GM19455 (cell line): ENCODE results near the gene CCM2.
"Not testable (repeated sequence)": the region's sequence is repeated elsewhere in the genome, so short reads cannot be mapped to it uniquely, and the experiment has no call there.

ENCODE experiments used
- ATAC-seq: cut with Tn5 transposase; IDR thresholded peaks from one replicate; pipeline ENCODE4 v1.9.1; 2021; ENCODE audit not compliant: unreplicated experiment

The CCM2 gene

DNA sequence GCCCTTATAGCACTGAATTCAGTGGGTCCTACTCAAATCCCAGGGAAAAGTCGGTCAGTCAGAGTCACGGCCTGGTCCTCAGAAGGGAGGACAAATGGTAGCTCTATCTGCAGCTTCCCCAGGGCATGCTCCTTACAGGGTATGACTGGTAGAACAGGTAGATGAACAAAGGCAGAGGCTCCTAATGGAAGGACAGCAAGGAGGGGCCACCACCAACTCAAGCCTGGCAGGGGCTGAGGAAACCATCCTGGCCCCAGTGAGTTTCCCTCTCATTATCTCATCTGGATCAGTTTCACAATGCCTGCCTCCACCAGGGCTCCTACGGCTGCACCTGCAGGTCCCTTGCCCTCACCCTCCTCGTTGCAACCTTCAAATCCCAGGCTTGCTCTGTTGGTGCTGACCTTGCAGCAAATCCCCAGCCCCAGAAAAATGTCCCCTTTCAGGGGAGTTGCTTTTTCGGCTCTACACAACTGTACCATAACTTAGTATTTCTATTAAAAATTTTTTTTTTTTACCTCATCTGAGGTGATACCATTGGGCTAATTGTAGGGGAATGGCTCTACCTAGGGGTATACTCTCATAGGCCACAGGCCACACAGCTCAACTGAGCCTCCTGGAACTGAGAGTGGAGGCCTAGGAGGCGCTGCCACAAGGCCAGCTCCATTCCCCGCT lies 18.8 kb upstream of the CCM2 start:
- peak; percentile 9 for ATAC-seq

- no peak for ATAC-seq
These were observed 17.5 kb upstream of the CCM2 start for GRCh38 chr7:44982535-44982923.

GRCh38 chr7:44982970-44983369 lies 17.0 kb upstream of the CCM2 start:
- no peak for ATAC-seq

DNA sequence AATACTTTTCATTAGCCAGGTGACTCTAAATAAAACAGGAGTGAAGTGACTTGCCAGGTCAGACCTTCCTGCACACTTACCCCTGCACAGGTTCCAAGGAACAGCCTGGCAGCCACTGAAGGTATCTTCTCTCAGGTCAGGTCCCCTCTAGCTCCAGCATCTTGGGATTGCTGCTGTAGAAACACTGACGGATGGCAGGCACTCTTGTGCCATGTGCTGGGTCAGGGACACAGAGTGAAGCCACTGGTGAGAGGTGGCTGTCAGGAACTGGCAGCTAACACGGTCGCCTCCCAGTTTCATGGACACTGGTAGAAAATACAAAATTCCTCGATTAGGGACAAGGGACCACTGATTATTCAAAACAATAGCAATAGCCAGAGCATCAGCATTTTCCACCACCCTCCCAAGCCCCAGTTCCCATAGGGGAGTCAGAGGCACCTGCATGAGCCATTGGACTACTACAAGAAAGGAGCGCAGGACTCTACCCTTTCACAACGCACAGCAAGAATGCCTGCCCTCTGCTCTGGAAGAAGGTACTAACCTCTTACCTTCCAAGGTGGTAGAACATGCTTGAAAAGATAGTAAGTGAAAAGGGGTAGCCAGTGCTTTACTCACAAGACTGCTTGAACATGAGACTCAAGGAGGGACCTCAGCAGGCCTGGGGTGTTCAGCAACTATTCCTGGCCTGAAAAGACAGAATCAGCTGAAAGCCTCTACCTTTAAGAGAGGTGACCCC lies 16.1 kb upstream of the CCM2 start:
- ATAC-seq, result no peak

DNA sequence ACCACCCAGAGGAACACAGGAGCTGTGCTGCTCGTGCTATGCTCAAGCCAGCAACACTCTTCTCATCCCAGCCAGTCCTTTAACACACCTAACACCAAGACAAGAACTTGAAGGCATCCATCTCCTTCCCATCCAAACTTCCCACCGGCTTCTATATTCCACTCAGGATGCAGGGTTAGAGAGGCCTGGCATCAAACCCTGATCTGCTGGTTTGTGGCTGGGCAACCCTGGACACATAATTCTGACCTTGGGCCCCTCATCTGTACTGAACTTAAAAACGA lies 15.6 kb upstream of the CCM2 start:
- no peak for ATAC-seq

DNA sequence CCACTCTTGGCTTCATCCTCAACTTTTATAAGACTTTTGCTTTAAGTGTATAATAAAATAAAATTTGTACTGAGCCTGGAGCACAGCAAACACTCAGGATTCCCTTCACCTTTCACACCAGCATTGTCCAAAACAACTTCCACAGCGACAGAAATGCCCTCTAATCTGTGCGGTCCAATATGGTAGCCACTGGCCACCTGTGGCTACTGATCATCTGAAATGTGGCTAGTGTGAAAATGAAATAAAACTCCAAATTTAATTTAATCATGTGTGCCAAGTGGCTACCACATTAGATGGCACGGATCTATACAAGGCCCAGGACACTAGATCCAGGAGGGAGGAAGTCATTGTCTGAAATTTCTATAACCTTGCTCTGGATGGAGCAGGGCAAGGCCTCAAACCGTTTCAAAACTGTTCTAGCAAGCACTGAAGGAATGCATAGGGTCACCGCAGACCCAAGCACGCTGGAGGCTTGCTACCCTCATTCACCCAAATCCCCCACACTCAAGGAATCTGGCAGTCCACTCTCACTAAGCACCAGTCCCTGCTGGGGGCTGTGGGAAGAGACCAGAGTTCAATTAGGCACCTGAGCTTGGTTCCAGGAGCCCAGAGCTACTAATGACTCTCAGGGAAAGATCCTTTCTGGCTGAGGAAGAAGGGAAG lies 14.8 kb upstream of the CCM2 start:
- ATAC-seq, result no peak

GRCh38 chr7:44985900-44986217 lies 14.1 kb upstream of the CCM2 start:
- no peak for ATAC-seq

- ATAC-seq, result peak; percentile 95
These were observed 13.6 kb upstream of the CCM2 start for GRCh38 chr7:44986218-44987053.

DNA sequence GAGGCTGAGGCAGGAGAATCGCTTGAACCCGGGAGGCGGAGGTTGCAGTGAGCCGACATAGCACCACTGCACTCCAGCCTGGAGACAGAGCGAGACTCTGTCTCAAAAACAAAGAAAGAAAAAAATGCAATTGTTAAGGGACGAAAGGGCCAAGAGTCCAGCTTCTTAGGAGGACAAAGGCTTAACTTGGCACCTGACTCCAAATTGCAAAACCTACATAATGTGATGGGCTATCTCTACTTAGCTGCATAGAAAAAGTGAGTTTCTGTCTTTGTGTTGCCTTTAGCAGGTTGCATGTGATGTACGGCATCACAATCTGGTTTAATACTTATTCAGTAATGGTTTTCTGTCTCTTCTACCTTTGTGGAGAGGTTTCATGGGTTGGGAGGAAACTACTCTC lies 12.5 kb upstream of the CCM2 start:
- ATAC-seq, result no peak

DNA sequence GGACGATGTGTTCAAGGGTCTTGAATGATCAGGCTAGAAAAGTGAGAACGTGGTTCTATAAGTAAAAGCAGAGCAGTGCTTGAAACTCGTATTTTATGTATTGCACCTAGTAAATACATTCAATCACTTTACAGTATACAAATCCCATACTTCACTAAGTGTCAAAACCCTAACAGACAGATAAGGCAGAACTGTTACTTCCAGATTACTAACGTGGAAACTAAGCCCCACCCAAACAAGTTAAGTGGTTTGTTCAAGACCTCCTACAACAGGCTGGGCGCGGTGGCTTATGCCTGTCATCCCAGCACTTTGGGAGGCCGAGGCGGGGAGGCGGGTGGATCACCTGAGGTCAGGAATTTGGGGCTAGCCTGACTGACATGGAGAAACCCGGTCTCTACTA lies 12.0 kb upstream of the CCM2 start:
- no peak for ATAC-seq

GRCh38 chr7:44988701-44989100 lies 11.3 kb upstream of the CCM2 start:
- ATAC-seq, result no peak

DNA sequence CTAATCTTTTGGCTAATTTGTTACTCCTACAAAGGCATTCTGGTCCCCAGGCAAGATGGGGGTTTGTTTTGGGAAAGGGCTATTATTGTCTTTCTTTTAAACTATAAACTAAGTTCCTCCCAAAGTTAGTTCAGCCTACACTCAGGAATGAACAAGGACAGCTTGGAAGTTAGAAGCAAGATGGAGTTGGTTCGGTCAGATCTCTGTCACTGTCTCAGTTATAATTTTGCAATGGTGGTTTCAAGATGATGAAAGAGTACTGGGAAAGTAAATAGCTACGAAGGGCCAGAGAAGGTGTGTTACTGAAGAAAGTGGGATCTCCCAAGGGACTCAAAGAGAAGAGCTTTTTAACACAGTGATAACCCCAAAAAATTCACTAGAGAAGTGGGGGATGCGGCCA lies 10.9 kb upstream of the CCM2 start:
- ATAC-seq, result no peak

DNA sequence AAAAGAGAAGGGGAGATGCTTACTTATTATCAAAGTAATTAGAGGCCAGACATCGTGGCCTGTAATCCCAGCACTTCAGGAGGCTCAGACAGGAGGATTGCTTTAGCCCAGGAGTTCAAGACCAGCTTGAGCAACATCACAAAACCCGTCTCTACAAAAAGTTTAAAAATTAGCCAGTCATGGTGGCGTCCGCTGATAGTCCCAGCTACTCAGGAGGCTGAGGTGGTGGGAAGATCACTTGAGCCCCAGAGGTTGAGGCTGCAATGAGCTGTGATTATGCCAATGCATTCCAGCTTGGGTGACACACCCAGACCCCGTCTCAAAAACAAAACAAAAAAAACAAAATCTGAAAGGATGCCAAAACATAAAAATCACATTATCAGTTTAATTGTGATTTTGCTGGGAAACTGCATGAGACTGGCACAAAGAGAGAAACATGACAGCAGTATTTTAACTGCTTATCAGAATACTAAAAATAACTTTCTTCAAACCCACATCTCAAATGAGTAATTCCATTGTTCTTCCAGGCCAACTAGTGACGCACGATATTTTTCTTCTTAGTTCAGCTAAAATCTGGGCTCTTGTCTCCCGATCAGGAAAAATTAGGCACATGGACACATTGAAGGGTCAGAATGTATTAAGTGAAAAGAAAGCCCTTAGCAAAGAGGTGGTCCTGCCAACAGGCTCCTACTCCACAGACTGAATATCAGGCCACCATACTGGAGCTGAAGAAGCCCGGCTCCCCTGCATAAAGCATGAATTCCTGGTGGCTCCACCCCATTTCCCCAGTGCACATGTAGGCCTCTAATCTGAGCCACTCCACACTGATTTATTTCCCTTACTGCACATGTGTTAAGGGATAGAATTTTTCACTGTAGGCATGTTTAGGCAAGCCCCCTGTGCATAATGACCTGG lies 9.6 kb upstream of the CCM2 start:
- ATAC-seq, result no peak

DNA sequence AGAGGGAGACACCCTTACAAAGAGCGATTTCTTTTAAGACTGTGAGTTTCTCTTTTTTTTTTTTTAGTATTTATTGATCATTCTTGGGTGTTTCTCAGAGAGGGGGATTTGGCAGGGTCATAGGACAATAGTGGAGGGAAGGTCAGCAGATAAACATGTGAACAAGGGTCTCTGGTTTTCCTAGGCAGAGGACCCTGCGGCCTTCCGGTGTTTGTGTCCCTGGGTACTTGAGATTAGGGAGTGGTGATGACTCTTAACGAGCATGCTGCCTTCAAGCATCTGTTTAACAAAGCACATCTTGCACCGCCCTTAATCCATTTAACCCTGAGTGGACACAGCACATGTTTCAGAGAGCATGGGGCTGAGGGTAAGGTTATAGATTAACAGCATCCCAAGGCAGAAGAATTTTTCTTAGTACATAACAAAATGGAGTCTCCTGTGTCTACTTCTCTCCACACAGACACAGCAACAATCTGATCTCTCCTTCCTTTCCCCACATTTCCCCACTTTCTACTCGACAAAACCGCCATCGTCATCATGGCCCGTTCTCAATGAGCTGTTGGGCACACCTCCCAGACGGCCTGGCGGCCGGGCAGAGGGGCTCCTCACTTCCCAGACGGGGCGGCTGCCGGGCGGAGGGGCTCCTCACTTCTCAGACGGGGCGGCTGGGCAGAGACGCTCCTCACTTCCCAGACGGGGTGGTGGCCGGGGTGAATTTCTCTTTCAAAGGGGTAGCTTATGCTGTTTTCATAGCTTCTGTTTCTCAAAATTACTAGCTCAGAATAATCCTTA lies 7.8 kb upstream of the CCM2 start:
- ATAC-seq, result not testable (repeated sequence)

DNA sequence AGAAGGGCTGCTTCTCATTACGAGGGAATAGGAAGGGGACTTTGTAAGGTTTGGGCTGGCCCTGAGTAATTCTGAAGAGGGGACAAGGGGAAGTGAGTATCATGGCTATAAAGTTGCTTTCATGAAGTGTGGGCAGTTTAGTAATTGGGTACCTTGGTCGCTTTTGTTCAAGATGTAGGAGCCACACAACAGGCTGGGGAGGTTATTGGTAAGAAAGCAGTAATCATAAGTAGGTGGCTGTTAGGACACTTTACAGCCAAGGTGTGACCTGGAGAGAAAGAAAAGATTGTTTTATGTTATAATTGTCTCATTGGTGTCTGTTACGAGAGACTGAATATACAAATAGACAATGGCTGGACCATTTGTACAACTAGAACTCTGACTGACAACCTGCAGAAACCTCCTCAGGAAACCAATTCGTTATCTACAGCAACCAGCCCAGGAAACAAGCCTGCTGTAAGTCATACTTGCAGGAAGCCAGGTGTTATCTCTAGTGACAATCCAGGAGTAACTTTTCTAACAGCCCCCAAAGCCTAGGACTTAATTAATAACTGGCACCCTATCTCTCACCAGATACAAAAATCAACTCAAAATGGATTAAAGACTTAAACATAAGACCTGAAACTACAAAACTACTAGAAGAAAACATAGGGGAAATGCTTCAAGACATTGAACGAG lies 5.0 kb upstream of the CCM2 start:
- no peak for ATAC-seq

DNA sequence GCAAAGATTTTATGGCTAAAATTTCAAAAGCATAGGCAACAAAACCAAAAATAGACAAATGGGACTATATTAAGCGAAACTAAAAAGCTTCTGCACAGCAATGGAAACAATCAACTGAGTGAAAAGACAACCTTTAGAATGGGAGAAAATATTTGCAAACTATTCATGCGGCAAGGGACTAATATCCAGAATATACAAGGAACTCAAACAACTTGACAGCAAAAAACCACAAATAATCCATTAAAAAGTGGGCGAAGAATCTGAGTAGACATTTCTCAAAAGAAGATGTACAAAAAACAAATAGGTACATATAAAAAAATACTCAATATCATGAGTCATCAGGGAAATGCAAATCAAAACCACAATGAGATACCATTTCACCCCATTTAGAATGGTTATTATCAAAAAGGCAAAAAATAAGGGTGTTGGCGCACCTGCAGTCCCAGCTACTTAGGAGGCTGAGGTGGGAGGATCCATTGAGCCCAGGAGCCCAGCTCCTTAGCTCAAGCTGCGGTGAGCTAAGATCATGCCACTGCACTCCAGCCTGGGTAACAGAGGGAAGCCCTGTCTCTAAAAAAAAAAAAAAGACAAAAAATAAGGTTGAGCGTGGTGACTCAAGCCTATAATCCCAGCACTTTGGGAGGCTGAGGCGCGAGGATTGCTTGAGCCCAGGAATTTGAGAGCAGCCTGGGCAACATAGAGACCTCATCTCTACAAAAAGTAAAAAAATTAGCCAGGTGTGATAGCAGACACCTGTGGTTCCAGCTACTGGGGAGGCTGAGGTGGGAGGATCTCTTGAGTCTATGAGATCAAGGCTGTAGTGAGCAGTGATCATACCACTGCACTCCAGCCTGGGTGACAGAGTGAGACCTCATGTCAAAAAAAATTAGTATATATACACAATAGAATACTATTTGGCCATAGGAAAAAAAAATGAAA lies 4.2 kb upstream of the CCM2 start:
- ATAC-seq, result no peak

DNA sequence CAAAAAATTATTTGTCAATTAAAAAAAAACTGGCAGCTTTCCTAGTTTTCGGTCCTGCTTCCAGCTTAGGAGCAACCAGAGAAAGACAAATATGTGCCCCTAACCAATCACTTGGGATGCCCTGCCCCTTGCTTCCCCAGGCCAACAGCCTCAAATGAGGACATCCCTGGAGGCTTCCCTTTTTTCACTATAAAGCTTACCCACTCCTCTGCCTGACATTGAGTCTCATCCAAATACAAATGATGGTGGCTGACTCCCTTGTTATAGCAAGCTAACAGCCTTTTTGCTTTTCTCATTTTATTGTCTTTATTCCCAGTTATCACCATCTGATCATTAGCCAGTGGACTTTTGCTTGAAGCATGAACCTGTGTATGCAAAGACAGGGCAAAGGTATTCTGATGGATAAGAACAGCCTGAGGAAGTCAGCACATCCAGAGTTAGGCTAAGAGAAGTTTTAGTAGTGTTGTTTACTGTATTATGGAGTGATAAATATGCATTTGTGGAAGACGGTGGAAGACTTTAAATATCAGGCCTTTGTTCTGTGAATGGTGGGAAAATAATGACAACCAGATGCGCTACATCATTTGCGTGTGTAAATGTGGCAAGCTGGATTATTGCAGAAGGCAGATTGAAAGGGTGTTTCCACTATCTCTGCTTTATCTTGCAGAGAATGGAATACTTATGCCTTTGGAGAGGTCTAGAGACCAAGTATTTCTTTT lies 1.7 kb upstream of the CCM2 start:
- no peak for ATAC-seq
